GM18870 (cell line): ENCODE results near the gene CDKN3.
"Not testable (repeated sequence)": the region's sequence is repeated elsewhere in the genome, so short reads cannot be mapped to it uniquely, and the experiment has no call there.

ENCODE experiments used
- ATAC-seq: cut with Tn5 transposase; IDR thresholded peaks from one replicate; pipeline ENCODE4 v1.9.1; 2021; ENCODE audit warnings: moderate library complexity; ENCODE audit not compliant: unreplicated experiment

The CDKN3 gene

DNA sequence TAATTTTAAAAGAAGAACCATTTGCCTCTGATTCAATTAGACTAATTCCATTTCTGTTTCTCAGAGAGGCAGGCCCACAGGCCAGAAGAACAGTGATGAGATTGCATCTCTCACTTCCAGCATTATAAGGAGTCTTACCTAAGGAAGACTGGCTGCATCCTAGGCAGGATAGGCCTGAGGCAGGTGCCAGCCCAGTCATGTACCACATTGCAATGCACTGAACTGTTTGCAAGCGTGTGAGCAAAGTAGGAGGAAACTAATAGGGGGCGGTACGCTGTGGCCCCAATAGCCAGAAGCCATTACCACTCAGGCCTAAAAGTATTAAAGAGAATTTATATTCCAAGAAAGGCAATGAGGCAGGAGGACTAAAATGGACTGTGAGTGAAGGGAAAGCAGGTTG lies 56.4 kb downstream of the CDKN3 start:
- ATAC-seq, result no peak

DNA sequence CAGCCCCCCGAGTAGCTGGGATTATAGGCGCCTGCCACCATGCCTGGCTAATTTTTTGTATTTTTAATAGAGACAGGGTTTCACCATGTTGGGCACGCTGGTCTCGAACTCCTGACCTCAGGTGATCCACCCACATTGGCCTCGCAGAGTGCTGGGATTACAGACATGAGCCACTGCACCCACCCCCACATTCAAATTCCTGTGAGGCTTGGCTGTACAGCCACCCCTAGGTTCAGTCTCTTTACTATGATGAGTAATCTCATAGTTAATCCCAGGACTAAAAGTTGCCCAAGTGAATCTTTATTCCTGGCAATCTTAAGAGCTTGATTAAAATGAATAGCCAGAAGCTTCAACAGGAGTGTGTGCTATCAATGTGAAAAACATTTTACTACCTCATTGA lies 57.2 kb downstream of the CDKN3 start:
- ATAC-seq, result not testable (repeated sequence)

DNA sequence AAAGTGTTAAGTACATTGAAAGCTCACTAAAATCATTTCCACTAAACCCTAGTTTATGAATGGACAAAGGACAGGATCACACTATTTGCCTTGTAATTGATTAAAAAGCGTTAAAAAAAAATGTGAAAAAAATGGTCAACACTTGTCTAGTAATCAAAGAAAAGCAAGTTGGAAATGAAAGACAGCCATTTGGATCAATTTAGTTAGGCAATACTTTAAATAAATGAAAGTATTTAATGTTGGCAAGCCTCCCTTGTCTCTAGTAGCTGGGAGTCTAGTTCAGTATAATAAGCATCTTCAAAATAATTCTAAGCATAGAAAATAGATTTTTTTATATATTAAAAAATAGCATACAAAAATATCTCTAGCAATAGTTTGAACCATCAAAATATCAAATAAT lies 58.6 kb downstream of the CDKN3 start:
- no peak for ATAC-seq

DNA sequence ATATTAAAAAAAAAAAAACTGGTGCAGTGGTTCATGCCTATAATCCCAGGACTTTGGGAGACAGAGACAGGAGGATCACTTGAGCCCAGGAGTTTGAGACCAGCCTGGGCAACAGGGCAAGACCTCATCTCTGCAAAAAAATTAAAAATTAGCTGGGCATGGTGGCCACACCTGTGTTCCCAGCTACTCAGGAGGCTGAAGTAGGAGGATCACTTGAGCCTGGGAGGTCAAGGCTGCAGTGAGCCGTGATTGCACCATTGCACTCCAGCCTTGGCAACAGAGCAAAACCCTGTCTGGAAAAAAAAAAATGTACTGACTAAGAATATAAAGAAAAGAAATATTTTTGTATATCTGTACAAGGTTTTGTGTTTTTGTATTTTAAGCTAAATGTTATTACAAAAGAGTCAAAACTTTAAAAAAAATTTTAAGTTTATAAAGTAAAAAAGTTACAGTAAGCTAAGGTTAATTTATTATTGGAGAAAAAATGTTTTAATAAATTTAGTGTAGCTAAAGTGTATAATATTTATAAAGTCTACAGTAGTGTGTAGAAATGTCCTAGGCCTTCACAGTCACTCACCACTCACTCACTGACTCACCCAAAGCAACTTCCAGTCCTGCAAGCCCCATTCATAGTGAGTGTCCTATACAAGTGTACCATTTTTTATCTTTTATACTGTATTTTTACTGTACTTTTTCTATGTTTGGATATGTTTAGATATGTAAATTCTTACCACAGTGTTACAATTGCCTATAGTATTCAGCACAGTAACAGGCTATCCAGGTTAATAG lies 60.2 kb downstream of the CDKN3 start:
- ATAC-seq, result not testable (repeated sequence)

DNA sequence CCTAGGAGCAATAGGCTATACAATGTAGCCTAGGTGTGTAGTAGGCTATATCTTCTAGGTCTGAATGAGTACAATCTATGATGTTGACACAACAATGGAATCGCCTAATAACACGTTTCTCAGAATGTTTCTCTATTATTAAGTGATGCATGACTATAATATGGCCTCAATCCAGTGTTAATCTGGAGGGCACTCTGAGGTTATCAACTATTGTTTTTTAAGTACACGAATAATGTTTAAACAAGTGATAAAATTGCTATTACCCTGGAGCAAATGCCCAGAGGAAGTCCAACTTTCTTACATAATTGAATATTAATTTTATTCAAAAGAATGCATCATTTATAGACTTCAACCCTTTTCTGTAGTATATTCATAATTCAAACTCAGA lies 60.8 kb downstream of the CDKN3 start:
- no peak for ATAC-seq

DNA sequence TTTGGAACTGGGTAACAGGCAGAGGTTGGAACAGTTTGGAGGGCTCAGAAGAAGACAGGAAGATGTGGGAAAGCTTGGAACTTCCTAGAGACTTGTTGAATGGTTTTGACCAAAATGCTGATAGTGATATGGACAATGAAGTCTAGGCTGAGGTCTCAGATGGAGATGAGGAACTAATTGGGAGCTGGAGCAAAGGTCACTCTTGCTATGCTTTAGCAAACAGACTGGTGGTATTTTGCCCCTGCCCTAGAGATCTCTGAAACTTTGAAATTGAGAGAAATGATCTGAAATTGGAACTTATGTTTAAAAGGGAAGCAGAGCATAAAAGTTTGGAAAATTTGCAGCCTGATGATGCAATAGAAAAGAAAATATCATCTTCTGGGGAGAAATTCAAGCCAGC lies 61.7 kb downstream of the CDKN3 start:
- not testable (repeated sequence) for ATAC-seq

DNA sequence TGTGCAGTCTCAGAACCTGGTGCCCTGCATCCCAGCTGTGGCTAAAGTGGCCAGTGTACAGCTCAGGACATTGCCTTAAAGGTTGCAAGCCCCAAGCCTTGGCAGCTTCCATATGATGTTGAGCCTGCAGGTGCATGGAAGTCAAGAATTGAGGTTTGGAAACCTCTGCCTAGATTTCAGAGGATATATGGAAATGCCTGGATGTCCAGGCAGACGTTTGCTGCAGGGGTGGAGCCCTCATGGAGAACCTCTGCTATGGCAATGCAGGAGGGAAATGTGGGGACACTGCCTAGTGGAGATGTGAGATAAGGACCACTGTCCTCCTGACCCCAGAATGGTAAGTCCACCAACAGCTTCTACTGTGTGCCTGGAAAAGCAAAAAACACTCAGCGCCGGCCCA lies 62.3 kb downstream of the CDKN3 start:
- ATAC-seq, result no peak

DNA sequence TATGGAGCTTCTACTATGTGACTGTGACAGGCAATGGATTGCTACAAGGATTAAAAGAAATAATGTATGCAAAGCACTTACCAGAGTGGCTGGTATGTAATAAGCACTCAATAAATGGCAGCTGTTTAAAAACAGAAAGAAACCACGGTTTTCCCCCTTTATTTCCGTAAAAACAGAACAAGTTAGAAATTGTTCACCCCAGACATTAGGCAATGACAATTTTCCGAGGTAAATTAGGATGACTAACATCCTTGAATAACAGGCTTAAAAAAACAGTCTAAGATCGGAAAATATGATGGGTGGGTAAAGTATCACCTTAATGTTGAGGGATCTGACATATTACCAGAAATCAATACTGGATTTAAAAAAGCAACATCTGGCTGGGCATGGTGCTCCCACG lies 65.2 kb downstream of the CDKN3 start:
- no peak for ATAC-seq

DNA sequence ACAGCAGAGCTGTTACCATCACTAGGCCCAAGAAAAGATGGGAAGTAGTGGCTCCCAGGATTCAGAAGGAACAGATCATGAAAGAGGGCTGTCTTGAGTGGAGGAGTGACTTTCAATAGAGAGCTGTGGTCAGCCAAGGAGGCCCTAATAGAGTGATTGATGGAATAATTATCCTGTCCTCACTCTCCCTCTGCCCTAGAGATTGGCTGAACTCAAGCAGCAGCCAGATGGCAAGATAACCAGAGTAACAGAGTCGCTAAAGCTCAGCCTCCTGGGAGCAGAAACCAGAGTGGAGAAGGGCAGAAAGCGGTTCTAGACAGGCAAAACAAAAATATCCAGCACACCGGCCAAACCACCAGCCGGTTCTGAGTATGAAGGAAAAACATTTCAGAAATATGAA lies 68.8 kb downstream of the CDKN3 start:
- ATAC-seq, result no peak

DNA sequence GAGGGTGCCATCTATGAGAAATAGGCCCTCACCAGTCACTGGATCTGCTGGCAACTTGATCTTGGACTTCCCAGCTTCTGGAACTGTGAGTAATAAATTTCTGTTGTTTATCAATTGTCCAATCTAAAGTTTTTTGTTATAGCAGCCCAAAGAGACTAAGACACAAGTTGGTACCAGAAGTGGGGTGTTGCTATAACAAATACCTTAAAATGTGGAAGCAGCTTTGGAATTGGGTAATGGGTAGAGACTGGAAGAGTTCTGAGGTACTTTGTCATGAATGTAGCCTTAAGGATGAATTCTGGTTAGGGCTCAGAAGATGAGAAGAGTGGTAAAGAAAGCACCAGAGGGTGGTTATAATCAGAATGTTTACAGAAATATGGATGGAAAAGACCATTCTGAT lies 70.5 kb downstream of the CDKN3 start:
- no peak for ATAC-seq
